ENCODE results near the gene UGT1A10.

The UGT1A10 gene

DNA sequence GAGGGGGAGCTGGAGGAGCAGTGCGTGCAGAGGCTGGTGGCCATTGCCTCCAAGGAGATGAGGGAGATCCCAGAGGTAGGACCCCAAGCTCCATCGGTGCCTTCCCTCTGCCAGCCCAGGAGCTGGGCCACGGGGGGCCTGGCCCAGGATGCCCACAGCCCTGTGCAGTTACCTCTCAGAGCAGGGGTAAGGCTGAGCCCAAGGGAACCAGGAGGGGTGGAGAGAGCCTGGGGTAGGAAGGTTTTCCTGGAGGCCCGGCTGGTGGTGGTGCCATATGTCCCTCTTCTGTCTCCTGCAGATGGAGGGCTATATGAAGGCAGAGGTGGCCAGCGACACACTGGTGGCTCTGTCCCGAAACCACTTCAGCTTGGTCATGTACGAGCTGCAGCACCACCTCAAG is 153.3 kb downstream of the UGT1A10 start:
- DNase-seq = no peak

DNA sequence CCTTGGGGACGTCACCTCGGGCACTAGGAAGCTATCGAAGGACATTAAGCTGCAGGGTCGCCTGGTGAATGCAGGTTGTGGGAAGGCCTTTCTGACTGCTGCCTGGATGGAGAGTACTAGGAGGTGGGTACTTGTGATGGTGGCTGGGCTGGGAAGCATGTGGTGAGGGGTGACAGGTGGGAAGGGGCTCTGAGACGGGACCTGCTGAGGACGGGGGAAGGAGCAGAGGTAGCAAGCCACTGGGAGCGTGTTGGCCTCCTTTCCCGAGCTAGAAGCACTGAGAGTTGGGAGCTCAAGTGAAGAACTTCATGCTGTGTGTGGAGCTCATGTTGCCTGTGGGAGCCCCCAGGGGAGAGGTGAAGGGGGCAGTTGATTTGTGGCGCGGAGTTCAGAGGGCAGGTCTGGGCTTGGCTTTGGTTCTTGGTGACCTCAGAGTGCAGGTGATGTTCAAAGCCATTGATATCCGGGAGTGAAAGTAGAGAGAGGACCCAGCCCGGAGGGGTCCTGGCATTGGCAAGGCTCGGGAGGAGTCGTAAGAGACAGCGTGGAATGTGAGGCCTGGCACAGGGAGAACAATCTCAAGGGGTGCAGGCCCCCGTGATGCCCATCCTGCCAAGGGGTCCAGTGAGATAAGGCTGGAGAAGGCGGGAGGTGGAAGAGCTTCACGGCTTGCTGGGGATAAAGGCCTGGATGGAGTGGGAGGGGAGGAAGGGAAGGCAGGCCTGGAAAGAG is 155.1 kb downstream of the UGT1A10 start:
- no peak for DNase-seq

DNA sequence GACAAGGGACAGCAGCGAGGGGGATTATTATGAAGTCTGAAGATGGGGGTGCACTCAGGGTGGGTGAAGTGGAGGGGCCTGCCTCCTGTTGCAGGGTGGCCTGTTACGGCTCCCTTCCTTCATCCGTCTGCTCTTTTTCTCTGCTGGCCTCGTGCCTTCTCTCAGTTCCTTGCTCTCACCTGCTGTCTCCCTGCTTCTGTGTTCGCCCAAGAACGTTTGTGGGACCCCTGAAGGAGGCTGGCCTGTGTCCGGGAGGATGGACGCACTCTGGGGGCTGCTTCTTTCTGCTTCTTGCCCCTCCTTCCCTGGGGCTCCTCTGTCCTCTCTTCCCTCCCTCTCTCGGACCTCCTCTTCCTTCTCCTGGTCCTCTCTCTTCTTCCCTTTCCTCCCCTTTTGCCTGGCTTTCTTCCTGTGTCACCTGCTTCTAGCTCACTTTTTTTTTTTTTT is 155.7 kb downstream of the UGT1A10 start:
- no peak for DNase-seq

DNA sequence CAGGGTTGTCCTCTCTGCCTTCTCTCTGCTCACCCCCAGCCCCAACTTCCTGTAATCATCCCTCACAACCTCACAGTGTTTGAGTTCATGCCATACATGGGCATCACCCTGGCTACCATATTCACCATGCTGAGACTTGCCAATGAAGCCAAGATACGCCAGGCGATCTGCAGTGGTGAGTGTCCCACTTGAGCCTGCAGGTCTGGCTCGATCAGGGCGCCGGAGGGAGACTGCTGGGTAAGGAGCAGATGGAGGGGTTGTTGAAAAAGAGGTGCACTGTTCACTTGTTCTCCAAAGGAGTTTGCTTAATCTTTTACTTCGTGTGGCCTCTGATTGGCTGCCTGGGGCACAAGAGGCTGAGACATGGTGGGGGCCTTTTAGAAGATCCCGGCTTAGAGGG is 156.5 kb downstream of the UGT1A10 start:
- no peak for DNase-seq

DNA sequence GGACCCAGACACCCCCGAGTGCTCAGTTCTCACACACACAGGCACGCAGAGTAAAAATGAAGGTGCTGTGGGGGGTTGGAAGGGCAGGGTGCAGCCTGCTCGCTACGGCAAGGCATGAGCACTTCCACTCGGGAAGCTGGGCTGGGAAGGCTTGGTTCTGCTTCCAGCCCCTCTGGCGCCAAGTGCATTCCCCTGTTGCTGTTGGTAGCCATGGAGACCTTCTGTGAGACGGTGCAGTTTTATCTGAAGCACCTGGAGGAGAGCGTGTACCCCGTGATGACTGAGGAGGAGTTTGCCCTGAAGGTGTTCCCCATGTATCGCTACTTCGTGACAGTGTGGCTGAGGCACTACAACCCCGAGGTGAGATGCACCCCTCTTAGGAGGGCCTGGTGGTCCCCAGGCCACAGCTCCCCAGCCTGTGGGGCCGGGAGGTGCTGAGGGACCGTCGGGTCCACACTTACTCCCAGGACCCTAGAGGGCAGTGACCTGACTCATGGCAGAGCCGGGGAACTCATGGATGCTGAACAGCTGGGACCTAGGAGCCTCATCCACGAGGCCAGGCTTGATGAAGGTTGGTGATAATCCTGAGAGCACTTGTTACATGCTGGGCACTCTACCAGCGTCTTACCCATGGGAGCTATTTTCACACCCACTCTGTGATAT is 157.3 kb downstream of the UGT1A10 start:
- no peak for DNase-seq

DNA sequence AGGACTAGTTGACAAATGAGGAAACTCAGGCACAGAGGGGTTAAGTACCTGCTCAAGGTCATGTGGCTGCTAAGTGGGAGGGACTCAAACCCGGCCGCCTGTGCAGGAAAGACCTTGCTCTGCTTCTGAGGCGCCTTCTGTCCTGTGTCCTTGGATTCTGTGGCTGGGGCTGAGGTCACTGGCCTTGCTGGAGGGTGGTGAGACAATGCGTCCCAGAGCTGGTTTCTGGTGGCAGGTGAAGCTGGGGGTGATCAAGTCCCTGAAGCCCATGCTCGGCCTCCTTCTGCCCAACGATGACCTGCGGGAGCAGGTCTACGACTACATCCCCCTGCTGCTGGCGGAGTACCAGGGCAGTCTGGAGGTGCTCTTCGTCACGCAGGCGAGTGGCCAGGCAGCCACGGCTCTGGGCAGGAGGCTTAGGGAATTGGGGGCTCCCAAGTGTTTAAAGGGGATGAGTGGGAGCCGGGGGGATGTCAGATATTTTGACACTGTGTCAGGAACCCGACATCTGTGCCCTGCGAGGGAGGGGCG is 157.9 kb downstream of the UGT1A10 start:
- DNase-seq = no peak

DNA sequence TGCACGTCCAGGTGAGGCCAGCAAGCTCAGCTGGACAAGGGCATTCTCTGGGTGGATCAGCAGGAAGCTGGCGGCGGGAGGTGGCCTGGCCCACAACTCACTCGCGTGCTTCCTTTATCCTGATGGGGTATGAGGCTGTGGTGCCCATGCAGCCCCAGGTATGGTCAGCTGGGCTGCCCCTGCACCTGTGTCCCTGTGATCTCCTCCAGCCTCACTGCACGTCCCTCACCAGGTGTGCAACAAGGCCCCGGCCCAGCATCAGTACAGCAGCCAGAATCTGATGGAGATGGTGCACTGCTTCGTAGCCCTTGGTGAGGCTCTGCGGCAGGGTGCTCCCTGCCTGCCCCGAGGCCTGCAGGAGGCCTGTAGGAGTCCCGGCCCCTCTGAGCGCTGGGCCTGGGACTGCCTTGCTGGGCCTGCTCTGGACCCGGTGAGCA is 159.5 kb downstream of the UGT1A10 start:
- no peak for DNase-seq

DNA sequence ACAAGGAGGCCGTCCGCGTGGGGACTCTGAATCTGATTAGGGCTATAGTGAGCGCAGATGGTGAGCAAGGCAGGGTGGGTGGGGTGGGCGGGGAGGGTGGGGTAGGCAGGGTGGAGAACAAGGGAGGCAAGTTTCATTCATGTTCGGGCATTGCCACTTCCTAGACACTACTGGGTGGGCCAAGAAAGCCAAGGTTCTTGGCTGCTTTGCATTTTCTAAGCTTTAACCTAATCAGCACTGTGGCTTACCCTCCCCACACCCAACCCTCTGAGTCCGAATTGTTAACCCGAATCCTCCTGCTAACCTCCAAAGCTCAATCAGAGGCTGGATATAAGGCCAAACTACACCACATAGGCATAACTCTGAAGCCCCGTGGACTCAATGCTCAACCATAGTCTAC is 160.0 kb downstream of the UGT1A10 start:
- no peak for DNase-seq

DNA sequence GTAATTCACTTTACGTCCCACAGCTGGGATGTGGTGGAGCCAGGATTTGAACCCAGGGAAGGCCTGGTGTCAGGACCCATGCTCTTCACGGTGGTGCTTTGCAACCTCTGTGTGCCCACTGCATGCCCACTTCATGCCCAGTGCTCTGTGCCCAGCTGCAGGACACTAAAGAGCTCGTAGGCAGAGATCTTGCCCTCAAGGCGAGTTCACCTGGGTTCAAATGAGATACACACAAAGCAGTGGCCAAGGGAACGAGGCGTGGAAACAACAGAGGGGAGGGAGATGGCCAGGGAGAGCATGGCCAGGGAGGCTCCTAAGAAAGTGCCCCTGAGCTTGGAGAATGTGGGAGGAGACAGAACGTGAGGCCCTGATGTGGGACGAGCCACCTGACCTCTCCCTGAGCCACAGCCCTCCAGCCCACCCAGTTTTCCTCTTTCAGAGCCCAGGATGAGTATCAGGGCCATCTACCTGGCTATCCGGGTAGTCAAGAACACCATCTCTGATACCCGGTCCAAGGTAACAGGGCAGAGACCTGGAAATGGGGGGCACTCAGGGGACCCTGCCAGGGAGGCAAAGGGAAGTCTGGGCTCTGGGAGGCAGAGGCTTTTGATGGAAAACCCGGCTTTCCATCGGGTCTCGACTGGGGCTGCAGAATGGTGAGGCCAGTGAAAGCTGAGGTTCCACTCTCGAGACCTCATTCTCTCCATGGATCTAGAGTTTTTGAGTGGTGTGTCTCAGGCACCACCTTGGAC is 162.3 kb downstream of the UGT1A10 start:
- no peak for DNase-seq

DNA sequence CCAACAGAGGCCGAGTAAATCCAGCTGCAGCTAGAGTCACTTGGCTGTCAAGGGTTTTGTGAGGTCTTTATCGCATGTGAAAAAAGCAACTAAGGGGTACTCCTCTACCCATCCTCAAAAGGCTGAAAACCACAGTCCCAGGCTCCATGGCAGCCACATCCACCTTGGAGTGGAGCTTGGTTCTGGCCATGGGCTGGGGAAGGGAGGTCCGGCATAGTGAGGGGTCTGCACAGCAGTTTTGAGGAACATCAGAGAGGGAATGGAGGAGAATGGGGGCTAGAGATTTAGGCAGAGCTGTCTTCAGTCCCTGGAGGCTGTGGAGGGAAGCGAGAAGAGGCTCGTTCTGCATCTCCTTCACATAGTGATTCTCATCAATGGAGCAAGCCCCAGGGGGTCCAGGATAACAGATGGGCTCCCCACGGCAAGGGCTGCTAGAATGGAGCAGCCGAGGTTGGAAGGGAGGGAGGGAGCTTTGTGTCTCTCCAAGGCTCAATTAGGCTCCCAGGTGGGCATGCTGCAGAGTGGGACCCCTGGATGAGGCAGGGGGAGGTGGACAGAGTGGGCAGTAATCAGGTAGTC is 162.9 kb downstream of the UGT1A10 start:
- no peak for DNase-seq

DNA sequence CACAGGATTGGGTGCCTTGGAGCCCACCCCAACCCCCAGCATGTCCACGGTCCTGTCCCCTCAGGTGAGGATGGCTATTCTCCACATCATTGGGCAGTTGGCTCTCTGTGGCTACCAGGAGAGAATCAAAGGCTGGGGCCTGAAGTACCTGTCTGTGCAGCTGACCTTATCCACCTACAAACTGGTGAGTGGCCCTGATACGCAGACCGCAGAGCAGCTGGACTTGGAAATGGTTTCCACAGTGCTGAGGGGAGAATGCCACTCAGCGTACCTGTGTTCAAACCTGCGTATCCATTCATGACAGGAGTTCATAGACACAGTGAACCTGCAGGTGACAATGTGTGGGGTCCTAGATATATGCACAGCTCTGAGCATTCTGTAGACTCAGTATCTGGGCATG is 163.5 kb downstream of the UGT1A10 start:
- no peak for DNase-seq

DNA sequence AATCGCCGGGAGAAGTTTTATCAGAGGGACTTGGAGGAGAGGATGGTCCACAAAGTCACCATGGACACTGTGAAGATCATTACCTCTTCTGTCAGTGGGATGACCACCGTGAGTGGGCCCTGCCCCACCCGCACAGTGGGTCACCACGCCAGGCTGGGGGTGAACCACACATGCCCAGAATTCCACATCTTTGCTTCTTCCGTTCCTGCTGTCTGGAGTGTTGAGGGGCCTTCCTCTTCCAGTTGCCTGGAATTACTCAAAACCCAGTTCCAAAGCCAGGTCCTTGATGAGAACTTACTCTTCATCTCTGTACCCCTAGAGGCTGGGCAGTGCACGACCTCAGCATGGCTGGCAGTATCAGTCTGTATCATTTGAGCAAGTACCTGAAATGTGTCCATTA is 164.0 kb downstream of the UGT1A10 start:
- DNase-seq = no peak

DNA sequence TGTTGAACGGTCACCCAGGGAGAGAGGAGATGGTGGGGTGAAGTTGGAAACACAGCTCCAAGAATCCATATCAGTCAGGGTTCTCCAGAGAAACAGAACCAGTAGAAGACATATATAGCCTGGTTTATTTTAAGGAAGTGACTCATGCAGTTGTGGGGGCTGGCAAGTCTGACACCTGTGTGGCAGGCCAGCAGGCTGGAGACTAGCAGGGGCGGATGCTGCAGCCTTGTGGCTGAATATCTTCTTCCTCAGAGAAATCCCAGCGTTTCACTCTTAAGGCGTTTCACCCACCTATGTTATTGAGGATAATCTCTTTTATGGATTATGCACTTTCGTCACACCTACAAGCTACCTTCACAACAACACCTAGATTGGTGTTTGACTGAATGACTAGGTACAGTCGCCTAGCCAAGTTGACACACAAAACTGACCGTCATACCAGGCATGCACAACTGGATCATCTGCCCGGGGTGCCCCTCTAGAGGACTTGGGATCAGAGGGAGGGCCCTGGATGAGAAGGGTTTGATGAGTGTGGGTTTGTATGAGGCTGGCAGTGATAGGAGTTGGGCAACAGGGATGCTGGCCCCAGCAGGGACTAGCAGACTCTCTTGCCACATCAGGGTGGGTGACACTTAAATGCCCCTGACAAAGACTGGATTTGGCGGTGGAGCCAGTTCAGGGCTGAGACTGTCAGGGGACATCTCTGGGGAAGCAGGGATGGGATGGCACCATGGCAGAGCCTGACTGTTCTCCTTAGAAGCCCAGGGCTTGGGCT is 165.3 kb downstream of the UGT1A10 start:
- no peak for DNase-seq

DNA sequence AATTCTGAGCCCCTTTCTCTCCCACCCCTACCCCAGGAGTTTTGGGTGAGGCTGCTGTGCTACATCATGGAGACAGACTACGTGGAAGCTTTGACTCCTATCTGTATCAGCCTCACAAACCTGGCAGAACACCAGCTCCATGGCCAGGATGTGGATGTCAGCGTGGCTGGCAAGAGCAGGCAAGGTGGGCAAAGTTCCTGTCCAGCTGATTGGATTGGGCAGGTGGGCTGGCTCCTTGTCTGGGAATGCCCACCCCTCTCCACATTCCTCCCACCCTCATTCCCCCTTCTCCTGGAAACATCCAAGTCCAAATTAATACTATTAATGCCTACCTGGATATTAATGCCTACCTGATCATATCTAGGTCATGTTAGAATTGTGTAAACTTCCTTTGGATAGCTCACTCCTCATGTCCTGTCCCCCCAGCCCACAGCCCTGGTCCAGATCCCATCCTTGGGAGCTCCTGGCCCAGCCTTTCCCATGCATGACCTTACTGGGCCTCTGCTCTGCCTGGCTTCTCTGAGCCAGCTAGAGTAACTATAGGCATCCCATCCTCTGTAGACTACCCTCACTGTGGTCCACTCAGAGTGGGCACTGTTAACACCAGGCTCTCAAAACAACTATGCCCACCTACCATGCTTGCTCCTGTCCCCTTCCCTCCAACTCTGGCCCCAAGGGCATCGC is 166.0 kb downstream of the UGT1A10 start:
- no peak for DNase-seq

DNA sequence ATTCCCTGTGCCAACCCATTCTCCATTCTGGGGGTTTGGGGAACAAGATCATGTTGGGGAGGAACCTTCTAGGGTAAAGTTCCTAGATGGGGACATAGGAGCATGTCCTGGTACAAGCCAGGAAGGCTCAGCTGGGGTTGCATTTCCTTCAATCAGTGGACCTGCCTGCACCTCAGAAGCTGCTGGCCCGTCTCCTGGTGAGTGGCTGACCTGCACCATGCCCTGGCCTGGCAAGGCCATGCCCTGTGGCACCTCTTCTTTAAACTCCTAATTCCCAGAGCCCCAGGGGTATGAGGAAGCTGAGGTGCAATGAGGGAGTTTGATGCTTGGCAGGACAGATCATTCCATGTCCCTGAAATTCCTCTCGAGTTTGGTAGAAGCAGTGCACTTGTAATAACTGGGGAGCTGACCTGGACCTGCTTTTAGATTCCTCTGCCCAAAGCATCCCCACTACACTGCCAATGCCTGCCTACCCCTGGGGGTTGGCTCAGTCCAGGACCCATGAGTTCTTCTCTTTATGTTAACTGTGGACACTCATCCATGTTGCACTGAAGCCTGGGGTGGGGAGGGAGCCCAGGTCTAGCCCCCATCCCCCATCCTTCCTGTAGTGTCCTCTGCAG is 167.2 kb downstream of the UGT1A10 start:
- no peak for DNase-seq

DNA sequence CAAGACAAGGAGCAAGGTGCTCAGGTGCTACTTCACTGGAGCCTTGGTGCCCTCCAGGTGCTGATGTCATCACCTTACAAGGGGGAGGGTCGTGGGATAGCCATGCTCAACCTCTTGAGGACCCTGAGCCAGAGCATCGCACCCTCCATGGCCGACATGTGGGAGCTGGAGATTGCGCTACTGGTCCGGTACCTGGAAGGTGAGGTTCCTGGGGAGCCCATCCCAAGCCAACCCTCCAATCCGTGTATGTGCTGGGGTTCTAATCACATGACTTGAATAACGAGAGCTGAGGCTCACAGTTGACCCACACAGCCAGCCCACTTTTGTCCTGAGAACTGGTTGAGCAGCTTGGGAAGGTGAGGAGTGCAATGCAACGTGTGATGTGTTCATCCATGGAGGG is 167.7 kb downstream of the UGT1A10 start:
- no peak for DNase-seq

DNA sequence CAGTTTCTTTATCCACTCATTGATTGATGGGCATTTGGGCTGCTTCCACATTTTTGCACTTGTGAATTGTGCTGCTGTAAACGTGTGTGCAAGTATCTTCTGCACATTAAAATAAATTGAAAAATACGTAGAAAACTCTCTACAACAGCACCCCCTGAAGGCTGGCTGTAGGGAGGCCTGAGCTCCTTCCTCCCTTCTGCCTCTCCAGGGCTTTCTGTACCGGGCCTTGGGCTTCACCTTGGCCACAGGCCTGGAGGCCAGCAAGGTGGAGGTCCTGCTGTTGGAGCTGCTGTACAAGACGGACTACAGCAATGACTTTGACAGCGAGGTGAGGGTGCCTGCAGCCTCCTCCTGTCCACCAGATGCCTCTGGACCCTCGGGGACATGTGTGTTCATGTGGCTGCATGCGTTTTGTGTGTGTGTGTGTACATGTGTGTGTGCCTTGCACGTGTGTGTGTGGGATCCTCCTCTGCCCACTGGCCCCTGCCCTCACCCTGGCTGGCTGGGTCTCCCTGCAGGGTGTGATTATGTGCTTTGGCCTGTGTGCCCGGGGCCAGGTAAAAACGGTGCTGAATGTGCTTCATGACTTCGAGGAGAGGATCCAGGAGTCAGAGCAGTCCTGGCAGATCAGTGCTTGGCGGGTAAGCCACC is 171.1 kb downstream of the UGT1A10 start:
- no peak for DNase-seq

DNA sequence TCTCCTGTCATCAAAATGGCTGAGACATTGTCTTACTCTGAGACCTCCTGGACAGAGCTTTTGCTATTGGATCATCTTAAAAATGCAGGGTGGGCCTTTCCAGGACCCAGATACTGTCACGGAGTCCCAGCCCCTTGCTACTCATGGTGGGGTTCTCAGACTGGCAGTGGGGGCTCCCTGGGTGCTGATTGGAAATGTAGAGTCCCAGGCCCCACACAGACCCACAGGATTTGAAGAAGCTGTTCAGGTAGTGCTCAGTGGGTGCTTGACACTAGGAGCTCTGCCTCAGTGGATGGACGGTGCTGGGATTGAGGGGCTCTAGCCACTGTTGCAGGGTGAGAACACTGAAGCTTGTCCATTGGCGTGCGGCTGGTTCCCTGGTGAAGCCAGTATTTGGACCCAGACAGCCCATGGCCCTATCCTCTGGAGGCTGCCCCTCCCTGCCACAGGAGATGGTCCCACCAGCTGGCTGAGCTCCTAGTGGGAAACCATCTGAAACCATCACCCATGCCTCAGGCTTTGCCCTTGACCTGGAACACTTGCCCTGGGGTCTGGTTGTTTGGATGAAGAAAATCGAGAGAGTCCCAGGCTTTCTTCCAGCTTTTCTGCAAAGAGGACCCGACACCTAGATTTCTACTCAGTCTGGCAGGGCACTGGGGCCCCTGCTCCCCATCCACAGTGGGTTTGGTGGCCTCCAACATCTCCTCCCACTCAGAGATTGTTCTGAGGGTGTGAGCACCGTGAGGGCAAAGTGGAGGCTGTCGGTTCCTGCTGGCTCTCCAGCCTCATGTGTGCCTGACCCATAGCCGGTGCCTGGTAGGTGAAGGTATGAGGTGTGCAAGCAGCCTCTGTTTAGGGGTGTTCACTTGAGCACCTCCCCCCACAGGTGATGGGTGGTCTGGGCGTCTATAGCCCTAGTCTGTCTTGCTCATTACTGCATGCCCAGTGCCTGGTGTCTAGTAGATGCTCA is 172.0 kb downstream of the UGT1A10 start:
- DNase-seq = no peak

DNA sequence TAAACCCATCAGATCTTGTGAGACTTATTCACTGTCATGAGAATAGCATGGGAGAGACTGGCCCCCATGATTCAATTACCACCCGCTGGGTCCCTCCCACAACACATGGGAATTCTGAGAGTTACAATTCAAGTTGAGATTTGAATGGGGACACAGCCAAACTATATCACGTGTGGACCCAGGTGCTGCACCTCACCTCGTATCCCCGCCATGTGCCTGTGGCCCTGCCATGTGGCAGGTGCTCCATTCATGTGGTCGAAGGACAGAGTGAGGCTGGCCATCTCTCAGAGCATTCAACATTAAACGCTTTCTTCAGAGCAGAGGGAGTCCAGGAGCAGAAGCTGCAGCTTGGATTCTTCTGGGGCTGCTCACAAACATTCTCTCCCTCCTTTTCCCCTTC is 174.1 kb downstream of the UGT1A10 start:
- no peak for DNase-seq

DNA sequence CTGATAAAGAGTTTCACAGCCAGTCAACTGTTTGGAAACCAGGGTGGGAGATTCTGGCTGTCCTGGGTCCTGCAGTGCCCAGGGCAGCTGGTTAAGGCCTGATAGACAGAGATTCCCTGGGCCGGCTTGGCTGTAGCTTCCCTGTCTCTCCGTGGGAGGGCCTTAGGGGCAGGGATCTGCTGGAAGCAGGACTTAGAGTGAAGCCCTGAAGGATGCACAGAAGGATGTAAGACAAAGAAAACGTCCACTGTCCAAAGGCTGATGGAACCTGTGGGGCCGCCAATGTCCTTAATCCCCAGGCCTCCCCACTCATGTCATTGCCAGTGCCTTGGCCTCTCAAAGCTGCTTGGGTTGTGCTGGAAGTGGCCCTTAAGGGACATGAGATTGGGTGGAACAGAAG is 174.8 kb downstream of the UGT1A10 start:
- DNase-seq = no peak

Measured in inflammatory macrophage treated with lipopolysaccharide for 4 hours (primary cell).